IMR-90 (cell line): ENCODE results near the gene MRPL23.

Experiments used
- BHLHE40 ChIP-seq: fragments of 150-350 bp; IDR thresholded peaks from 2 replicates; pipeline ENCODE4 v1.6.1; 2016; ENCODE audit warnings: mild to moderate bottlenecking, low read depth, low read length
- CEBPB ChIP-seq: IDR thresholded peaks from 2 replicates; pipeline ENCODE4 v1.6.1; 2012; ENCODE audit warnings: low read depth, low read length, improper control_type of control experiment
- CTCF ChIP-seq: conservative IDR thresholded peaks from 2 replicates; pipeline ENCODE4 v1.5.1; 2012; ENCODE audit warnings: mild to moderate bottlenecking, low read depth, low read length, improper control_type of control experiment
- NFE2L2 ChIP-seq: fragments of 150-350 bp; IDR thresholded peaks from 2 replicates; pipeline ENCODE4 v1.6.1; 2016; ENCODE audit warnings: low read depth, mild to moderate bottlenecking, low read length
- POLR2A ChIP-seq: IDR thresholded peaks from 2 replicates; pipeline ENCODE4 v1.6.1; 2012; ENCODE audit warnings: mild to moderate bottlenecking, low read depth, low read length
- RAD21 ChIP-seq: IDR thresholded peaks from 2 replicates; pipeline ENCODE4 v1.6.1; 2012; ENCODE audit warnings: low read length, improper control_type of control experiment
- SMC3 ChIP-seq: fragments of 150-350 bp; IDR thresholded peaks from 2 replicates; pipeline ENCODE4 v1.6.1; 2016; ENCODE audit warnings: low read depth, mild to moderate bottlenecking, antibody characterized with exemption, low read length, moderate library complexity
- TF ChIP-seq, protein P1 (sequence below): fragments of 150-350 bp; IDR thresholded peaks from 2 replicates; pipeline ENCODE4 v1.6.1; 2016; ENCODE audit warnings: low read depth, mild to moderate bottlenecking, low read length, moderate library complexity, borderline replicate concordance

- TF ChIP-seq BHLHE40, result no peak
- no peak for TF ChIP-seq SMC3
- no peak for TF ChIP-seq CTCF
- TF ChIP-seq POLR2A, result no peak
- no peak for TF ChIP-seq RAD21
- no peak for TF ChIP-seq NFE2L2
- TF ChIP-seq, protein P1, sequence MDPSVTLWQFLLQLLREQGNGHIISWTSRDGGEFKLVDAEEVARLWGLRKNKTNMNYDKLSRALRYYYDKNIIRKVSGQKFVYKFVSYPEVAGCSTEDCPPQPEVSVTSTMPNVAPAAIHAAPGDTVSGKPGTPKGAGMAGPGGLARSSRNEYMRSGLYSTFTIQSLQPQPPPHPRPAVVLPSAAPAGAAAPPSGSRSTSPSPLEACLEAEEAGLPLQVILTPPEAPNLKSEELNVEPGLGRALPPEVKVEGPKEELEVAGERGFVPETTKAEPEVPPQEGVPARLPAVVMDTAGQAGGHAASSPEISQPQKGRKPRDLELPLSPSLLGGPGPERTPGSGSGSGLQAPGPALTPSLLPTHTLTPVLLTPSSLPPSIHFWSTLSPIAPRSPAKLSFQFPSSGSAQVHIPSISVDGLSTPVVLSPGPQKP, result no peak
- TF ChIP-seq CEBPB, result no peak
Observed at GRCh38 chr11:1969035-1969434, 21.9 kb downstream of the MRPL23 start.
